ENCODE data around the gene TMEM106B. TPM values are rescaled to one million over a fixed set of nuclear protein-coding genes. Genes with fewer than 3 reads are reported as not detected.
"Not testable (repeated sequence)": the region's sequence is repeated elsewhere in the genome, so short reads cannot be mapped to it uniquely, and the experiment has no call there.

TMEM106B gene
- total RNA-seq (2014; rRNA removed; shearing (Covaris generic)): 27.5 and 27.9 TPM in 2 replicates
- 50.4 and 57.2 TPM in 2 replicates for polyA plus RNA-seq (2015; cell fraction: cytosol; rRNA removed)
- polyA plus RNA-seq (2015; cell fraction: nucleus; rRNA removed): 41.2 and 48.7 TPM in 2 replicates

GRCh38 chr7:12211054-12211710 is at the start of gene TMEM106B:
TSS of gene TMEM106B (plus strand) at chr7:12211294. CDS start at chr7:12214811, 3,517 bp downstream.
- peak; percentile 94 for DNase-seq (ENCODE audit: low read depth)

GRCh38 chr7:12162415-12163113 is 48.5 kb upstream of the TMEM106B start:
- DNase-seq (ENCODE audit: low read depth): peak; percentile 70

GRCh38 chr7:12168065-12168464 is 43.0 kb upstream of the TMEM106B start:
- not testable (repeated sequence) for DNase-seq (ENCODE audit: low read depth)

- peak; percentile 18 for DNase-seq (ENCODE audit: low read depth)
Observed at GRCh38 chr7:12169981-12170820, 40.9 kb upstream of the TMEM106B start.

GRCh38 chr7:12173671-12174070 is 37.4 kb upstream of the TMEM106B start:
- no peak for DNase-seq (ENCODE audit: low read depth)

- DNase-seq (ENCODE audit: low read depth): no peak
Observed at GRCh38 chr7:12174931-12175330, 36.2 kb upstream of the TMEM106B start.

GRCh38 chr7:12178317-12178716 is 32.8 kb upstream of the TMEM106B start:
- no peak for DNase-seq (ENCODE audit: low read depth)

GRCh38 chr7:12194426-12194825 is 16.7 kb upstream of the TMEM106B start:
- DNase-seq (ENCODE audit: low read depth): no peak

- no peak for DNase-seq (ENCODE audit: low read depth)
Observed at GRCh38 chr7:12196386-12196785, 14.7 kb upstream of the TMEM106B start.

GRCh38 chr7:12199363-12199762 is 11.7 kb upstream of the TMEM106B start:
- peak; percentile 5 for DNase-seq (ENCODE audit: low read depth)

GRCh38 chr7:12207046-12207445 is 4.0 kb upstream of the TMEM106B start:
- no peak for DNase-seq (ENCODE audit: low read depth)

GRCh38 chr7:12209221-12209620 is 1.9 kb upstream of the TMEM106B start:
- no peak for DNase-seq (ENCODE audit: low read depth)

GRCh38 chr7:12210179-12211053 is 678 bp upstream of the TMEM106B start:
- DNase-seq (ENCODE audit: low read depth): no peak

- DNase-seq (ENCODE audit: low read depth): no peak
Observed at GRCh38 chr7:12211711-12212485, 804 bp downstream of the TMEM106B start.

- no peak for DNase-seq (ENCODE audit: low read depth)
Observed at GRCh38 chr7:12217311-12217710, 6.2 kb downstream of the TMEM106B start.

GRCh38 chr7:12220389-12221046 is 9.4 kb downstream of the TMEM106B start:
- DNase-seq (ENCODE audit: low read depth): no peak

GRCh38 chr7:12221414-12221813 is 10.3 kb downstream of the TMEM106B start:
- DNase-seq (ENCODE audit: low read depth): no peak

- DNase-seq (ENCODE audit: low read depth): no peak
Observed at GRCh38 chr7:12222889-12223579, 11.9 kb downstream of the TMEM106B start.

GRCh38 chr7:12225017-12225416 is 13.9 kb downstream of the TMEM106B start:
- not testable (repeated sequence) for DNase-seq (ENCODE audit: low read depth)

Data from HT1080 (cell line).